ENCODE results near the gene BET1L.
"Not testable (repeated sequence)": the region's sequence is repeated elsewhere in the genome, so short reads cannot be mapped to it uniquely, and the experiment has no call there.

BET1L gene

GRCh38 chr11:208917-209260 lies 1.7 kb upstream of the BET1L start:
- DNase-seq: no peak

DNA sequence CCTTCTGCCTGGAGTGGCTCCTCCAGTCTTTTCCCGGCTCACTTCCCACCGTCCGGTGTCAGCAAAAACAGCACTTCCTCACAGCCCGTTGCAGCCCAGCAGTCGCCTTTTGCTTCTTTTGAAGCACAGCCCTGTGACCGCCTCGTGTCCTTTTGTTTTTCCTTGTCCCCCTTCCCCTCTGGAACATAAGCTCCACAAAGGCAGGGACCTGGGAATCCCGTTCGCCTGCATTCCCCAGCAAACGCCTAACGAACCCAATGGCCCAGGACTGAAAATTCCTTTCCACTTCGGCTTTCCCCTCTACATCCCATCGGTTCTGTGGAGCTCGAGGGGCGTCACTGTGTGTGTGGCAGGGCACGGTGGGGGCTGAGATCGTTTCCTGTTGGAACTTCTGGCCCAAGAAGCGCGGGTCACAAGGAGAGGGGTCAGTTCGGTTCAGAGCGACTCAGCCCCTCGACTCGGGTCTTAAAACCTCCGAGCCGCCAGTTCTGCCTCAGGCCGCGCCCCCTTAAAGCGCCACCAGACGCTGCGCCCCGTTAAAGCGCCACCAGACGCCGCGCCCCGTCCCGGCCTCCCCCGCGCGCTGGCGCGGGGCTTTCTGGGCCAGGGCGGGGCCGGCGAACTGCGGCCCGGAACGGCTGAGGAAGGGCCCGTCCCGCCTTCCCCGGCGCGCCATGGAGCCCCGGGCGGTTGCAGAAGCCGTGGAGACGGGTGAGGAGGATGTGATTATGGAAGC lies 1.1 kb upstream of the BET1L start:
- peak; percentile 91 for DNase-seq

DNA sequence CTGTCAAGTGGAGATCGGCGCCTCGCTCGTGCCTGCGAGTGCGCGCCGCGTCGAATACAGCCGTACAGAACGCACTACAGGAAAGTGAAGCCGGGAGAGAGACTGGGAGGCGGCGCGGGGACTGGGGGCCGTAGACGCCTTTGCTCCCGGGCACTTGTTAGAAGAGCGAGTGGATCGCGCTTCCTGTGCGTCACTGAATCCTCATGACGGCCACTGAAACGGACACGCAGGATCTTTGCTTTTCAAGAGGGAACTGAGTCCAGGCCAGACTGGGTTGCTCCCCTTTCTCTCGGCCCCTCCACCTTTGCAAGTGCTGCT lies 623 bp upstream of the BET1L start:
- peak; percentile 60 to 61 for DNase-seq

DNA sequence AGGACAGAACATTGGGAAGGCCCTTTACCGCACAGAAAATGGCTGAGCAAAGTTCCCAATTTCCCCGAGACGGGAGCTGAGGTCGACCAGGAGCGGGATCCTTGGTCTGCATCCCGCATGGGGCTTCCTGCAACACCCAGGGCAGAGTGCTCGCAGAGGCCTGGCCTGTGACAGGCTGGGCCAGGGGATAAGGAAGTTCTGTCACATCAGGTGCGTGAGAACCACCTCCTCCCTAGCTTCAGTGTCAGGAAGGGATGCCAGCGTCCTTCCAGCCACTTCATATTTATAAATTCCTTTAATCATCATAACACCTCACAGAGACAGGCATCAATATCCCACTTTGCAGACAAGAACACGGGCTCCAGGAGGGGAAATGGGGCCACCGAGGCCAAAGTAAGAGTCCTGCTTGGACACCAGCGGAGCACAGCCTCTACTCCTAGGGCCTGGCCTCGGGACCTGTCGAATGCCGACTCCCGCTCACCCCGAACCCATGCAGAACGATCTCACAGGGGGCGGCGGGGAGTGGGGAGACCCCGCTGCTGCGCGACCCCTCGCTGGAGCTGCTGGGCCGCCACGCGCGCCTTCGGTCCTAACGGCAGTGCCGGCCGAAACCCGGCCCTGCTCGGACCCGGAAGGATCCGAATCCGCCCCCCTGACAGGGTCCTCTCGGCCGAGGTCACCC lies 532 bp downstream of the BET1L start:
- peak in 1 of 2 experiments; percentile 39 for DNase-seq

GRCh38 chr11:206002-206384 lies 1.2 kb downstream of the BET1L start:
- no peak for DNase-seq

- no peak for DNase-seq
Observed at GRCh38 chr11:205221-206001, 1.8 kb downstream of the BET1L start.

GRCh38 chr11:204587-205109 lies 2.6 kb downstream of the BET1L start:
- no peak for DNase-seq

DNA sequence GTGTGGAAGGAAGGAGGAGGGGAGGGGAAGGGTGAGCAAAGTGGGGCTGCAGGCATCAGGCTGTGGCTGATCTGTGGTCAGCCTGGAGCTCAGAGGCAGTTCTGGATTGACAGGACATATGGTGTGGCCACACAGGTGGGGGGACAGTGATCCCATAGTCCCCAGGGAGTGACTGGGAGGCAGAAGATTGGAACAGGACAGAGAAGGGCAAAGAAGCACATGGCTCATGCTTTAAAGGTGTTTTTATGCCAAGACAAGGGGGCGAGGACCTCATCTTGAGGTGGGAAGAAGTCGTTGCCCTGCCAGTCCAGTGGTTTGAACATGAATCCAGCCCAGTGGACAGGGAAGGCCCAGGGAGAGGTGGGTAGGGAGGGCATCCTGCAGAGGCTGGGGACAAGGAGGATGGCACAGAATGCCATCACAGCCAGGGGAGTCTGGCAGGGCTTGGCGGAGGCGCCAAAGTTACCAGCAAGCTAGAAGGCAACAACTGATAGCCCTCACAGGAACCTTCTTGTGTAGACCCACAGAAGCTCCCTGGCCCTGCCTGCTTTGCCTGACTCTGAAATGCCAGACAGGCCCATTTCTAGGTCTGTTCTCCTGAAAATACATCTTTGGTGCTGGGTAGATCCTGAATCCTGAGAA lies 3.1 kb downstream of the BET1L start:
- no peak for DNase-seq

DNA sequence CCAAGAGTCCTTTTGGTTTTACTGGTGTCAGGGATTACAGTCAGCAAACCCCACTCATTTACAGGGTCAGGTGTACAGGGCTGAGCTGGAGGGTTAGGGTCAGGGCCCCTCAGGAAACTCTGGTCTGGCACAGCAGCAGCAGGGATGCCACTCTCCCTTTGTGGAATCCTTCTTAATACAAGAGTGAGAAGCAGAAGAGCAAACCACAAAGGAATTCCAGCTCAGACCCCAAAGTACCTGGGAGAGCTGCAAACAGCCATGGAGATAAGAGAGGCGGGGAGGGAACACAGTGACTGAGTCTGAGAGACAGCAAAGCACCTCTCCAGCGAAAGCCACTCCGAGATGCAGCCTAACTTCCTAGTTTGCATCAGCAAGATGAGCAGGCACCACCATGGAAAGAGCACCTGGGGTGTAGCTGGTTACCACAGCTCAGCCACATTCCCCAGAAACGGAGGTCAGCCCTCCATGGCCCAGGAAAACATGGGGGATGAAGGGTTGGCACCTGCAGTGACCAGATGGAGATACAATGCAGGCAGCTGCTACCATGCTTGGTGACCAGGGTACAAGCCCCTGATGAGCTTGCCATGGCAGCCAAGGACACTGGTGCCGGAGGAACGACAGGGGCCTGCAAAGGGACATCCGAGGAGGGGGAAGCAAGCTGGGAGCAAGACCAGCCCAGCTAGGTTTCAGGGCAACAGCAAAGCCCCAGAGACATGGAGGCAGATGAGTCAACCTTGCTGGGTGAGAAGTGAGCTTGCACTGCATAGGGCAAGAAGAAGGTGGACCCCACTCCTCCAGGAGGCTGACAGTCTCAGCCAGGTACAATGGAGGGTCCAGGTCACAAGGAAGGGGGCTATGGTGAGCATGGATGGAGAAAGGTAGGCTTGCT lies 3.9 kb downstream of the BET1L start:
- no peak for DNase-seq

DNA sequence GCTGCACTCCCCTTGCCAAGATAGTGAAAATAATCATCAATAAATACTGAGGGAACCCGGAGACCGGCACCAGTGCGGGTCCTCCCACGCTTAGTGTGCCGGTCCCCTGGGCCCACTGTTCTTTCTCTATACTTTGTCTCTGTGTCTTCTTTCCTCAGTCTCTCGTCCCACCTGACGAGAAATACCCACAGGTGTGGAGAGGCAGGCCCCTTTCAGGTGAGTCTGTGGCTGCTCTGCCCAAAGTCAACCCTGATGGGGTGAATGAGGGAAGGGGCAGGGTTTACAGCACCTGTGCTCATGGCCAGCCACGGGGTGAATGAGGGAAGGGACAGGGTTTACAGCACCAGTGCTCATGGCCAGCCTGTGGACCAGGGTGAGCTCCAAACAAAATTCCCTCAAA lies 4.7 kb downstream of the BET1L start:
- DNase-seq: no peak

DNA sequence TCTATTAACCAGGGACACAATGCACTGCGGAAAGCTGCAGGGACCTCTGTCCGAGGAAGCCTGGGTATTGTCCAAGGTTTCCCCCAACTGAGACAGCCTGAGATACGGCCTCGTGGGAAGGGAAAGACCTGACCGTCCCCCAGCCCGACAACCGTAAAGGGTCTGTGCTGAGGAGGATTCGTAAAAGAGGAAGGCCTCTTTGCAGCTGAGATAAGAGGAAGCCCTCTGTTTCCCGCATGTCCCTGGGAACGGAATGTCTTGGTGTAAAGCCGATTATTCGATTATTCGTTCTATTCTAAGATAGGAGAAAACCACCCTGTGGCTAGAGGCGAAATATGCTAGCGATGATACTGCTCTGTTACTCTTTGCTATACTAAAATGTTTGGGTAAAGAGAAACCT lies 5.2 kb downstream of the BET1L start:
- DNase-seq: peak; percentile 65 to 67

DNA sequence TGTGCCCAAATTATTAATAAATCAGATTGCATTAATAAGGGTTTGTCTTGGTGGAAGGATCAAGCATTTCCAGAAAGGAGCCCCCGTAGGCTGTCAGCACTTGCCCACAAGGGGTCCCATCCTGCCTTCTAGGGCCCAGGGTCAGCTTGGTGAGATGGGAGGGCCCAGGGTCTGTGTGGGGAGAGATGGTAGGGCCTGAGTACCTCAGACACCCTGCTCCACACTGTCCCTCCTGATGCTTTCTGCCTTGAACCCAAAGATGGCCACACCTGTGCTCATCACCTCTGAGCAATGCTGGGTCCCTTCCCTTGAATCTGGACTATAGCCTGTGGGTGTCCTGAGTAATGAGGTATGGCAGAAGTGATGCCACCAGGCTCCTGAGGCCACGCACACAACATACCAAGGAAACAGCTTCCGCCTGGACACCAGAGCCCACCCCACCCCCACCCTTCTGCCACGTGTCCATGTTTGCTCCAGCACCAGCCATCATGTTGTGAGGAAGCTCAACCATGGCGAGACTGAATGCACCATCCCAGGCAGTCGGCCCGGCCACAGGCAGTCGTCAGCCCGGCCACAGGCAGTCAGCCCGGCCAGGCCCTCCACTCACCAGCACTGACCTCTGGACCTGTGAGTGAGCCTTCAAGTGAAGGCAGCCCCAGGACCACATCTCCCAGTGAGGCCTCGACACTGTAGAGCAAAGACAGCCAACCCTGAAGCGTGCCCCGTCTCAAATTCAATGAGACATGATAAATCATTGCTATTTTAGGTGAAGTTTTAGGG lies 6.8 kb downstream of the BET1L start:
- DNase-seq: no peak

- no peak for DNase-seq
Observed at GRCh38 chr11:199782-200181, 7.4 kb downstream of the BET1L start.

- DNase-seq: no peak
Observed at GRCh38 chr11:199004-199581, 8.1 kb downstream of the BET1L start.

DNA sequence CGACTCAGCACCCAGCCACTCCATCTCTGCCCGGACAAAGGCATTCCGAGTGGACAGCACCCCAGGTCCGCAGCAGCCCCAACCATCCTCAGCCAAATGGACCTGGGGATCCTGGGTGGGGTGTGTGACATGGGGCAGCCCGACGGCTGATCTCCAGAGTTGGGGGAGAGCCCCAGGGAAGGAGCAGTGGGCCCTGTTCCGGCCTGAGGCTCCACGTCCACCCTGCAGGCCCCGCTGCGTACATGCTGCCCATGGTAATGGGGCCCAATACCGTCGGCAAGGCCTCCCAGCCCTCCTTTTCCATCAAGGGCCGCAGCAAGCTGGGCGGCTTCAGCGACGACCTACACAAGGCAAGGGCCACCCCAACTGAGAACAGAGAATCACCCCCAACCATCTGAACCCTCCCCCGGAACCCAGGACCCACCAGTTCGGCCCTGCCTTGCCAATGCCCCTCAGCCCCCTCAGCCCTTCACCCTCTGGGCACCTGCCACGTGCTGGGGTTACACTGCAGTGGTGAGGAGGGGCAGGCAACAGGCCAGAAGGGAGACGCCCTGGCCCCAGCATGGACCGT lies 8.9 kb downstream of the BET1L start:
- no peak for DNase-seq

- DNase-seq: no peak
Observed at GRCh38 chr11:197741-198235, 9.4 kb downstream of the BET1L start.

DNA sequence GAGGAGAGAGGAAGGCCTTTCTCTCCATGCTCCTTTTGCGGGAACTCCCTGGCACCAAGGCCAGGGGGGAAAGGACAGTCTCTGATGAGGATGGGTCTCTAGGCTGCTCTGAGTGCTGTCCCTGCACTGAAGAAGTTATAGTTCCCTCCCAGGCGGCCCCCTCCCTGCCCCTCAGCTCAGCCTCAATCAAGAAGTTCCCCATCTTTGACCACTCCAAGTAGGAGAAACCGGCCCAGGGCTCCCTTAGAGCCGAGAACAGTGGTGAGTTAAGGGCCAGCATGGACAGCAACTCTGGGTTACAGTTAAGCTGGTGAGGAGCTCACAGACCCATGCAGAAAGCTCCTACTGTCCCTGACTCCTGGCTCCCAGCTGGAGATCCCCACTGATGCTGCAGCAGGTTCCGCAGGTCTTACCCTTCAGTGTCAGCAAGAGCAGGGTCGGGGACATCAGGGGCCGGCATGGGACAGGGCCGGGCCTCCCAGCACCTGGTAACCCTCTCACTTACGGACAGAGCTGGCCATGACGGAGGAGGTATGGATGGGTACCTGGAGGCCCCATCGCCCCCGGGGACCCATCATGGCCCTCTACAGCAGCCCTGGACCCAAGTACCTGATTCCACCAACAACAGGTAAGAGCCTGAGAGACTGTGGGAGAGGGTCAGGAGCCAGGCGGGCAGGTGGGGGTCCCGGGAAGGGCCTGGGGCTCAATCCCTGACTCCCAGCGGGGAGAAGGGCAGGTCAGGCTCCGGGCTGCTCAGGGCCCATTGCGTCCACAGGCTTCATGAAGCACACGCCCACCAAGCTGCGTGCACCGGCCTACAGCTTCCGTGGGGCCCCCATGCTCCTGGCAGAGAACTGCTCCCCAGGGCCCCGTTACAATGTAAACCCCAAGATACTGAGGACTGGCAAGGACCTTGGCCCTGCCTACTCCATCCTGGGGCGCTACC lies 10.1 kb downstream of the BET1L start:
- DNase-seq: no peak

DNA sequence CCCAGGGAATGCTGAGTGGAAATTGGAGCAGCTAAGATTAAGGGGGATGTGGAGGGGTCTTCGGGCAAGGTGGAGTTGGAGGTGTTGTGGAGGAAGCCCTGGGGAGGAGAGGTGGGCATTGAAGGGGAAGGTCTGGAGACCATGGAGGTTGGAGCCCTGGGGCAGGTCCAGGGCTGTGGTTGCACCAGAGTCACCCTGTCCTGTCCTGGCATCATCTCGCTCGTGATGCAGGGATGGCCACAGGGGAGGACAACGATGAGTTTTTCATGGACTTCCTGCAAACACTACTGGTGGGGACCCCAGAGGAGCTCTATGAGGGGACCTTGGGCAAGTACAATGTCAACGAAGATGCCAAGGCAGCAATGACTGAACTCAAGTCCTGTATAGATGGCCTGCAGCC lies 13.7 kb downstream of the BET1L start:
- not testable (repeated sequence) for DNase-seq

DNA sequence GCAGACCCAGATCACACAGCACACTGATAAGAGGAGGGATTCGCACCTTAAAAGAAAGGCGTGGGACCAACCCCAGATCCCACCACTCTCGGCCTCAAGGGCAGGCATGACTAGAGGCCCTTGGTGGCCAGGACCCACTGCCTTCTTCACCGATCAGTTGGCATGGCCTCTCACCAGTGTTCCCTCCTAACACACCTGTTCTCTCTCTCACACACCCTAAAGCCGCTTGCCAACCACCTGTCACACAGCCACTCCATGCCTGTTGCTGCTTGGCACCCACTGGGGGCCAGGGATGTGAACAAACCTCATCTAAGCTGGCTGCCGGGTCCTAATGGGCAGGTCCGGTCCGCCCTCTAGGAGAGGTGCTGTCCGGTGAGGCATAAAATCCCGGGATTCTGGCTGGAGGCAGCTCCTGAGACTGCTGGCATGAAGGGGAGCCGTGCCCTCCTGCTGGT lies 14.5 kb downstream of the BET1L start, which contains the start of gene SCGB1C1:
TSS of gene SCGB1C1 (plus strand) at position 405 of the 455 bp plus-strand sequence. CDS start at position 427, 22 bp downstream.
- not testable (repeated sequence) for DNase-seq

Measured in Kasumi-1 (cell line).